ENCODE data around the gene MRPL21.
A peak's percentile ranks its signal among the peaks of the same experiment; 100 is the strongest.

Gene MRPL21

DNA sequence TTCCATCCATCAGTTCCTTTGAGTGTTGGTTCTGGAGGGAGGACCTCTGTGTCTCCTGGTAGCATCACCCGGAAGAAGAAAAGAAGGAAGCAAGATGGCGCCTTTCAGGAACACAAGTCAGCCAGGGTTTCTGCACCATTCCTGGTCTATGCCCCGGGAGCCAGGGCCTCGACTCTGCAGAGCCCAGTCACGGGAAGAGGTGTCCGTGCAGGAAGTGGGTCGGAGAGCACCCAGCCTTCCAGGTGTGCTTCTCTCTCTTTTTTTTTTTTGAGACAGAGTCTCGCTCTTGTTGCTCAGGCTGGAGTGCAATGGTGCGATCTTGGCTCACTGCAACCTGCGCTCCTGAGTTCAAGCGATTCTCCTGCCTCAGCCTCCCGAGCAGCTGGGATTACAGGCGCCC, 21.2 kb downstream of the MRPL21 start:
- Histone ChIP-seq H3K36me3 (peaks cover 0 to 4% (median 0%) of the 10 kb centered on the region in 3 donors), H3K27me3 (no peaks in the 10 kb centered on the region), H3K4me3 (no peak overlapping the region), H3K27ac (no peak overlapping the region), H3K4me1 (peaks cover 0 to 5% (median 0%) of the 10 kb centered on the region in 4 donors), H3K9me3 (no peaks in the 10 kb centered on the region)
- intact Hi-C loops (cut with DNase I; ENCODE audit: low total_unique reads): no loop called here
- TF ChIP-seq, protein P1, sequence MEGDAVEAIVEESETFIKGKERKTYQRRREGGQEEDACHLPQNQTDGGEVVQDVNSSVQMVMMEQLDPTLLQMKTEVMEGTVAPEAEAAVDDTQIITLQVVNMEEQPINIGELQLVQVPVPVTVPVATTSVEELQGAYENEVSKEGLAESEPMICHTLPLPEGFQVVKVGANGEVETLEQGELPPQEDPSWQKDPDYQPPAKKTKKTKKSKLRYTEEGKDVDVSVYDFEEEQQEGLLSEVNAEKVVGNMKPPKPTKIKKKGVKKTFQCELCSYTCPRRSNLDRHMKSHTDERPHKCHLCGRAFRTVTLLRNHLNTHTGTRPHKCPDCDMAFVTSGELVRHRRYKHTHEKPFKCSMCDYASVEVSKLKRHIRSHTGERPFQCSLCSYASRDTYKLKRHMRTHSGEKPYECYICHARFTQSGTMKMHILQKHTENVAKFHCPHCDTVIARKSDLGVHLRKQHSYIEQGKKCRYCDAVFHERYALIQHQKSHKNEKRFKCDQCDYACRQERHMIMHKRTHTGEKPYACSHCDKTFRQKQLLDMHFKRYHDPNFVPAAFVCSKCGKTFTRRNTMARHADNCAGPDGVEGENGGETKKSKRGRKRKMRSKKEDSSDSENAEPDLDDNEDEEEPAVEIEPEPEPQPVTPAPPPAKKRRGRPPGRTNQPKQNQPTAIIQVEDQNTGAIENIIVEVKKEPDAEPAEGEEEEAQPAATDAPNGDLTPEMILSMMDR (IDR thresholded peaks at IDR 0.05): no peak
- DNase-seq: no peak

DNA sequence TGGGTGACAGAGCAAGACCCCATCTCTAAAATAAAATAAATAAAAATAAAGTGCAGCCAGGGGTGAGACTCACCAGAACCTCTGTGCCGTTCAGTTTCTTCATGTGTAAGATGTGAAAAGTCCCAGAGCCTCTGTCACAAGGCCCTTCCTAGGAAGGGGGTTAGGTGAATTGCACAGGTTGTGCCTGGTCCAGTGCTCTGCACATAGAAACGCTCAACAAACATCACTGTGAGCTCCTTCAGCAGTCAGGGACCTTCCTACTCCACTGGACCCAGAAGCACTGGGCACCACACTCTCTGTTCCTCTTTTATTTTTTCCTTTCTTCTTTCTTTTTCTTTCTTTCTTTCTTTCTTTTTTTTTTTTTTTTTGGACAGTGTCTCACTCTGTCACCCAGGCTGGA, 22.3 kb downstream of the MRPL21 start:
- no peaks in the 10 kb centered on the region for H3K9me3 ChIP-seq
- TF ChIP-seq, protein P1 (IDR thresholded peaks at IDR 0.05): no peak
- H3K4me3 ChIP-seq: no peak overlapping the region
- intact Hi-C loops (cut with DNase I; ENCODE audit: low total_unique reads): no loop called here
- H3K36me3 ChIP-seq: peaks cover 0 to 4% (median 0%) of the 10 kb centered on the region in 3 donors
- peaks cover 0 to 5% (median 0%) of the 10 kb centered on the region in 4 donors for H3K4me1 ChIP-seq
- DNase-seq: no peak
- no peak overlapping the region for H3K27ac ChIP-seq
- no peaks in the 10 kb centered on the region for H3K27me3 ChIP-seq

DNA sequence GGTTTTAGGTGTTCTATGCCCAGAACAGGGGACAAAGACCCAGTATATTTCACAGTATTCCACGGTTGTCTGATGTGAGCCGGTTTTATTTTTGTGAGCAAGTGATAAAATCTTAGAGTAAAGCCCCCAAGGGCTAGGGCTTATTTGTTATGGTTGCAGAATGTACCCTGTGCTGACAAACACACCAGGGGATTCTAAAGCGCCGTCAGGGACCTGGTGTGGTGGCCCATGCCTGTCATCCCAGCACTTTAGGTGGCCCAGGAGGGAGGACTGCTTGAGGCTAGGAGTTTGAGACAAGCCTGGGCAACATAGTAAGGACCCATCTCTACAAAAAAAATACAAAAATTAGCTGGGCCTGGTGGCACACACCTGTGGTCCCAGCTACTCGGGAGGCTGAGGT, 22.8 kb downstream of the MRPL21 start:
- H3K4me3 ChIP-seq: no peak overlapping the region
- TF ChIP-seq, protein P1 (IDR thresholded peaks at IDR 0.05): no peak
- no peaks in the 10 kb centered on the region for H3K9me3 ChIP-seq
- peaks cover 0 to 4% (median 0%) of the 10 kb centered on the region in 3 donors for H3K36me3 ChIP-seq
- H3K27me3 ChIP-seq: no peaks in the 10 kb centered on the region
- no peak overlapping the region for H3K27ac ChIP-seq
- peaks cover 0 to under 1% (median 0%) of the 10 kb centered on the region in 4 donors for H3K4me1 ChIP-seq
- intact Hi-C loops (cut with DNase I; ENCODE audit: low total_unique reads): no loop called here
- no peak for DNase-seq

DNA sequence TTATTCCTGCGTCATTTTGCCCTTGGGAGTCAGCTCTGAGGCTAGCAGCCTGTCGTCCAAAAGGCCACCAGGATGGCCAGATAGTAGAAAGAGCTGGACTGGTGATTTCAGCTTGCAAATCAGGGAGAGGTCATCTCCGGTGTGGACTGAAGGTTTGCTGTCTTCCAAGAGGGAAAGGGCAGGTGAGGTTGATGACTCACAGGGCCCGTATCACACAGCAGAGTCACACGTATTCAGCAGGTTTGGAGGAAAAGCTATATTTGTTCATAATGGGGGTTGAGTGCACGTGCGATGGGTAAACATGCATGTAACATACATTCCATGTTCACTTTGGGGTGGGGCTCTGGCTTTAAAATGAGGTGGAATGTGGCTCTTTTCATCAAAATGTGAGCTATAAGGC, 25.6 kb downstream of the MRPL21 start:
- Histone ChIP-seq H3K4me1 (peaks cover 0 to 15% (median 3%) of the 10 kb centered on the region in 4 donors), H3K4me3 (no peak overlapping the region), H3K27me3 (no peaks in the 10 kb centered on the region), H3K27ac (no peak overlapping the region), H3K9me3 (no peaks in the 10 kb centered on the region), H3K36me3 (peaks cover 0 to 4% (median 0%) of the 10 kb centered on the region in 3 donors)
- DNase-seq: no peak
- TF ChIP-seq, protein P1 (IDR thresholded peaks at IDR 0.05): no peak
- intact Hi-C loops (cut with DNase I; ENCODE audit: low total_unique reads): no loop called here

DNA sequence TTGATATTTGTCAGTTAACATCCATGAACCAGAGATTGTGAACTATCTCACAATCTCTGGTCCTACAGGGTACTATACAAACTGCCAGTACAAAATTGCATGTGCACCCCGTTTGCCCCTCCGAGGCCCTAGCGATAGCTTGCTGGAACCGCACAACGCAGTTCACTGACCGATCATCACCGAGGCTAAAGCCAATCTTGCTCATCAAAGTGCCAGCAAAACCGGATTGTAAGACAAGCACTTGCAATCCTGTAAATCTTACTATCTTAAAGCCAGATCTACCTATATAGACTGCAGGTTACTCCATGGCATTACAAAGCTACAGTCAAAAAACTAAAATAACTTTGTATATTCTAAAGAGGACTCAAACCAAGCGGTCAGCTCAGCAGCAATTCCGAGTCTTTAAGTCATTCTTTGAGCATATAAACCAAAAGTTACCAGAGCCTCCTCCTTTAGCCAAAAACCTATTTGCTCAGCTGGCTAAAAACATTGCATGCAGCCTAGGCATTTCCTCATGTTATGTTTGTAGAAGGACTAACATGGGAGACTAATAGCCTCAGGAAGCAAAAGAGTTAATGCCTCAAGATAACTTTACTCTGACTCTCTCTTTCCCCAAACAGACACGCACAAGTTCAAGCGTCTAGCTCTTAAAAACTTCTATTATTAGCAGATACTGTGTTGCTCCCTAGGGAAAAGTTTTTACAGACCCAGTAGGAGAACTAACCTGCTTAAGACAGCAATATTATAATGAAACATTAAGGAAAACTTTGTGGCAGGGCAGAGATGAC, 31.2 kb downstream of the MRPL21 start:
- DNase-seq: no peak
- TF ChIP-seq, protein P1 (IDR thresholded peaks at IDR 0.05): no peak
- Histone ChIP-seq H3K27me3 (no peaks in the 10 kb centered on the region), H3K9me3 (no peaks in the 10 kb centered on the region), H3K36me3 (no peaks in the 10 kb centered on the region), H3K4me3 (peak overlapping the region in 1 of 2 donors; percentile 10), H3K27ac (peak overlapping the region in 1 of 2 donors; percentile 37), H3K4me1 (peaks cover 0 to 49% (median 21%) of the 10 kb centered on the region in 4 donors)
- intact Hi-C loops (cut with DNase I; ENCODE audit: low total_unique reads): no loop called here

Data from tibial artery (tissue), 4 donors.